GM13977 (cell line): ENCODE measurements around the gene COL15A1.

ENCODE experiments used
- DNase-seq: peaks from one replicate; pipeline ENCODE4 v3.0.0; 2012; ENCODE audit warnings: low spot score
- CTCF ChIP-seq: IDR thresholded peaks from 2 replicates; pipeline ENCODE4 v1.5.1; 2012; ENCODE audit warnings: mild to moderate bottlenecking, control low read depth; ENCODE audit not compliant: insufficient read depth; ENCODE audit errors: extremely low read depth, missing control alignments
- in situ Hi-C: fragments of 300-500 bp; cut with MboI; formaldehyde crosslinking; loops from one replicate; pipeline ENCODE4 v1.12.0; 2022; ENCODE audit warnings: low sequenced_read_pairs, low pct_unique_long_range_greater_than_20kb, mixed read lengths, inconsistent platforms; ENCODE audit not compliant: unreplicated experiment

Gene COL15A1

GRCh38 chr9:98913044-98913443 lies 30.7 kb upstream of the COL15A1 start:
- TF ChIP-seq CTCF = no peak
- no peak for DNase-seq
- in situ Hi-C loops = no loop called here

- DNase-seq = no peak
- in situ Hi-C loops = no loop called here
- TF ChIP-seq CTCF = no peak
Measured at GRCh38 chr9:98913705-98914104, 30.0 kb upstream of the COL15A1 start.

GRCh38 chr9:98915599-98915998 lies 28.1 kb upstream of the COL15A1 start:
- TF ChIP-seq CTCF = no peak
- DNase-seq = no peak
- in situ Hi-C loops = no loop called here

- no peak for TF ChIP-seq CTCF
- no peak for DNase-seq
- in situ Hi-C loops = no loop called here
Measured at GRCh38 chr9:98916660-98917059, 27.0 kb upstream of the COL15A1 start.

GRCh38 chr9:98917746-98918487 lies 25.8 kb upstream of the COL15A1 start:
- in situ Hi-C loops = no loop called here
- no peak for TF ChIP-seq CTCF
- no peak for DNase-seq

GRCh38 chr9:98921732-98922131 lies 22.0 kb upstream of the COL15A1 start:
- no peak for TF ChIP-seq CTCF
- in situ Hi-C loops = no loop called here
- no peak for DNase-seq
